ENCODE results near the gene ATAD3A.

DNA sequence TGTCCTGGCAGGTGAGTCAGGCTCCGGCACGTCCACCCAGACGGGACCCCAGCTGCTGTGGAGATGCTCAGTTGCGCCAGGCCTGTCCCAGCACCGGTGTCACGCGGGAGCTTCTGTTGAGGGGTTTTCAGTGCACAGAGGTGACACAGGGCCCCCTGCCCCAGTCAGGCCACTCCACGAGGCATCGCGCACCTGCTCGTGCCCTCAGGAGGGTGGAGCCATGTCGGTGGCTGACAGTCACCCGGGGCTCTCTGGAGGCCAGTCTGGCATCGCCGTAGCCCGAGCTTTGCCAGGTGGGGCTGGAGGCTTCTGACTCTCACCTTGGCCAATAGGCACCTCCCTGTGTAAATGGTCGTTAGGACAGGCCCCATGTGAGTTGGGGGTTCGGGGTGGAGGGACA is 17.4 kb downstream of the ATAD3A start:
- no peak for TF ChIP-seq POLR2A (IDR thresholded peaks at IDR 0.05; ENCODE audit: low read length)
- no peak for TF ChIP-seq GATA1 (IDR thresholded peaks at IDR 0.05; ENCODE audit: low read depth, low read length)

All from erythroblast (primary cell).